ENCODE data around the gene RASL11B. TPM values are rescaled to one million over a fixed set of nuclear protein-coding genes. Genes with fewer than 3 reads are reported as not detected.

RASL11B gene
- total and polyA plus RNA-seq, 2 donors (not counting 3 experiments of a cell fraction or from before 2014, with no cell fraction given), result 0.83 TPM; not detected in 1

DNA sequence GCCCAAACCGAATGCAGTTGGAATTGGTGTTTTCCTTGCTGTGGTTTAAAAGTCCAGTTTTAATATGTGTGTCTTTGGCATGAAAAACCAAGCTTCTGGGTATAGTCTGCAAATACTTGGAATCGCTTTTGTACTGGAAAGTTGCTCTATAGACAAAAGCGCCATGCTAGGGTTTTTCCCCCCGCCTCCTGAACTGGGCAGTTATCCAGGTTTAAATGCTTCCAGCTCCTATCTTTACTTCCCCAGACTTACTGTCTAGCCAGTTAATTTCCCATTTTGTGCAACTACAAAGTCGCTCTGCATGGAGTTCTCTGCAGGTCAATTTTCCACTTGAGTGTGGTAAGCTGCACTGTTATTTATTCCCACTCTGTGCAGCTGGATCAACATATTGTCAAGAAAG lies 2.7 kb downstream of the RASL11B start:
- intact Hi-C loops (cut with micrococcal nuclease), result loop anchor here (5.0 to 10.0 kb wide), 3 partner anchors 48 to 320 kb away; partner anchors contain the start of gene USP46

More for the DNA sequence above, 2.7 kb downstream of the RASL11B start:
- Histone ChIP-seq H3K9ac (replicated peaks; ENCODE audit: extremely low read depth, insufficient read depth, low read length) (no peak overlapping the region), H3K27ac (ENCODE audit: insufficient read depth, low read depth, low read length) (no peak overlapping the region), H3K4me2 (ENCODE audit: insufficient read depth, low read length) (no peak overlapping the region), H3K9me3 (replicated peaks; ENCODE audit: control insufficient read depth, insufficient read depth, low read length) (no peaks in the 10 kb centered on the region), H3K36me3 (ENCODE audit: control insufficient read depth in 2 of 2, extremely low read depth in 1 of 2, insufficient read depth in 2 of 2, low read length in 2 of 2) (no peaks in the 10 kb centered on the region), H3K79me2 (ENCODE audit: control insufficient read depth, insufficient read depth, low read length) (no peaks in the 10 kb centered on the region), H3K9me1 (replicated peaks; ENCODE audit: control insufficient read depth, extremely low read depth, insufficient read depth, low read length) (no peaks in the 10 kb centered on the region), H3K4me1 (ENCODE audit: control insufficient read depth, extremely low read depth, insufficient read depth, low read length) (peaks cover 9% of the 10 kb centered on the region), H3K4me3 (replicated peaks in 1 of 3; ENCODE audit: insufficient read depth in 1 of 3, low read depth in 1 of 3, low read length in 3 of 3) (no peak overlapping the region), H3K27me3 (ENCODE audit: control insufficient read depth in 2 of 2, insufficient read depth in 2 of 2, low read length in 2 of 2) (peaks cover 26 to 48% of the 10 kb centered on the region in 2 experiments), H4K20me1 (replicated peaks; ENCODE audit: control insufficient read depth, extremely low read depth, insufficient read depth, low read length) (no peaks in the 10 kb centered on the region), H2AFZ (ENCODE audit: low read depth, low read length) (no peak overlapping the region)
- dilution Hi-C loops (cut with MboI; ENCODE audit: extremely low pct_ligation_motif_present, low sequenced_read_pairs), result no loop called here
- TF ChIP-seq, protein P1, sequence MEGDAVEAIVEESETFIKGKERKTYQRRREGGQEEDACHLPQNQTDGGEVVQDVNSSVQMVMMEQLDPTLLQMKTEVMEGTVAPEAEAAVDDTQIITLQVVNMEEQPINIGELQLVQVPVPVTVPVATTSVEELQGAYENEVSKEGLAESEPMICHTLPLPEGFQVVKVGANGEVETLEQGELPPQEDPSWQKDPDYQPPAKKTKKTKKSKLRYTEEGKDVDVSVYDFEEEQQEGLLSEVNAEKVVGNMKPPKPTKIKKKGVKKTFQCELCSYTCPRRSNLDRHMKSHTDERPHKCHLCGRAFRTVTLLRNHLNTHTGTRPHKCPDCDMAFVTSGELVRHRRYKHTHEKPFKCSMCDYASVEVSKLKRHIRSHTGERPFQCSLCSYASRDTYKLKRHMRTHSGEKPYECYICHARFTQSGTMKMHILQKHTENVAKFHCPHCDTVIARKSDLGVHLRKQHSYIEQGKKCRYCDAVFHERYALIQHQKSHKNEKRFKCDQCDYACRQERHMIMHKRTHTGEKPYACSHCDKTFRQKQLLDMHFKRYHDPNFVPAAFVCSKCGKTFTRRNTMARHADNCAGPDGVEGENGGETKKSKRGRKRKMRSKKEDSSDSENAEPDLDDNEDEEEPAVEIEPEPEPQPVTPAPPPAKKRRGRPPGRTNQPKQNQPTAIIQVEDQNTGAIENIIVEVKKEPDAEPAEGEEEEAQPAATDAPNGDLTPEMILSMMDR (IDR thresholded peaks at IDR 0.05; ENCODE audit: extremely low read depth in 1 of 2, insufficient read depth in 1 of 2, low read depth in 1 of 2, low read length in 2 of 2), result no peak
- TF ChIP-seq POLR2A (IDR thresholded peaks at IDR 0.05; ENCODE audit: low read depth, low read length), result no peak
- TF ChIP-seq MYC (IDR thresholded peaks at IDR 0.05; ENCODE audit: low read depth, low read length), result no peak
- no peak for TF ChIP-seq FOS (IDR thresholded peaks at IDR 0.05; ENCODE audit: borderline replicate concordance, insufficient read depth, low read length)
- TF ChIP-seq EZH2 (IDR thresholded peaks at IDR 0.05; ENCODE audit: borderline replicate concordance, low read depth, low read length, severe bottlenecking), result no peak
- TF ChIP-seq, protein P2, sequence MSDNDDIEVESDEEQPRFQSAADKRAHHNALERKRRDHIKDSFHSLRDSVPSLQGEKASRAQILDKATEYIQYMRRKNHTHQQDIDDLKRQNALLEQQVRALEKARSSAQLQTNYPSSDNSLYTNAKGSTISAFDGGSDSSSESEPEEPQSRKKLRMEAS (IDR thresholded peaks at IDR 0.05; ENCODE audit: insufficient read depth, insufficient read length), result no peak
- no peak for TF ChIP-seq JUN (IDR thresholded peaks at IDR 0.05; ENCODE audit: borderline replicate concordance, insufficient read depth, insufficient read length, low read depth)
- no peak for TF ChIP-seq GATA2 (IDR thresholded peaks at IDR 0.05; ENCODE audit: insufficient read depth, insufficient read length, low read depth, low read length)
- TF ChIP-seq POLR2AphosphoS5 (IDR thresholded peaks at IDR 0.05; ENCODE audit: insufficient read depth, low read depth, low read length), result no peak
- FAIRE-seq, result no peak
- POLR2A ChIA-PET, result no interaction called here
- DNase-seq (ENCODE audit: low read depth, low spot score), result peak; percentile 97
- CTCF ChIA-PET, result interaction anchor here (1.0 to 1.7 kb wide), 6 partner anchors 17 to 1368 kb away, joined by 3 to 7 read pairs (median 5); no protein-coding TSS in a partner anchor
- no TSS peak for BruUV-seq (replicated peaks)
